RWPE2 (cell line): ENCODE results near the gene URM1.

Source experiments
- ATAC-seq: fragments of 200-7000 bp; cut with Tn5 transposase; 3 replicates; pipeline ENCODE4 v1.9.1; 2021; ENCODE audit warnings: low read depth
- DNase-seq: peaks from one replicate; pipeline ENCODE4 v3.0.0-alpha.2; 2020; ENCODE audit warnings: low spot score
- H3K27ac ChIP-seq: fragments of 450-650 bp; 2 replicates; pipeline ENCODE4 v1.5.1; 2017; ENCODE audit warnings: mild to moderate bottlenecking; ENCODE audit not compliant: poor library complexity, severe bottlenecking
- H3K27me3 ChIP-seq: fragments of 250-450 bp; sonication (Bioruptor Pico); 2 replicates; pipeline ENCODE4 v1.5.1; 2021; ENCODE audit warnings: mild to moderate bottlenecking, moderate library complexity; ENCODE audit not compliant: insufficient read depth, poor library complexity, severe bottlenecking
- H3K36me3 ChIP-seq: fragments of 250-450 bp; sonication (Bioruptor Pico); 2 replicates; pipeline ENCODE4 v1.5.1; 2020; ENCODE audit warnings: low read depth, mild to moderate bottlenecking, moderate library complexity
- H3K4me1 ChIP-seq: fragments of 250-450 bp; sonication (Bioruptor Pico); 2 replicates; pipeline ENCODE4 v1.5.1; 2021; ENCODE audit warnings: mild to moderate bottlenecking, moderate library complexity; ENCODE audit not compliant: insufficient read depth, poor library complexity, severe bottlenecking
- H3K4me3 ChIP-seq: fragments of 250-450 bp; sonication (Bioruptor Pico); 2 replicates; pipeline ENCODE4 v1.5.1; 2021; ENCODE audit warnings: mild to moderate bottlenecking, moderate library complexity; ENCODE audit not compliant: severe bottlenecking
- H3K9me3 ChIP-seq: fragments of 250-450 bp; sonication (Bioruptor Pico); 2 replicates; pipeline ENCODE4 v1.5.1; 2021; ENCODE audit warnings: mild to moderate bottlenecking, moderate library complexity; ENCODE audit not compliant: severe bottlenecking
- CTCF ChIP-seq: fragments of 450-650 bp; IDR thresholded peaks from one replicate; pipeline ENCODE4 v1.5.1; 2017; ENCODE audit warnings: mild to moderate bottlenecking, moderate library complexity; ENCODE audit not compliant: poor library complexity, severe bottlenecking

URM1 gene

GRCh38 chr9:128370752-128371629 lies at the start of gene URM1:
Gene URM1, plus strand, starts transcription at chr9:128371374. Its CDS starts 7 bp downstream, at chr9:128371381.
- TF ChIP-seq CTCF, result peak; percentile 17
- peak; percentile 95 for DNase-seq
- Histone ChIP-seq H3K36me3 (peaks cover 8% of the 10 kb centered on the region; the same call in 1 of the 2 replicates), H3K27me3 (no peaks in the 10 kb centered on the region), H3K4me1 (peaks cover 3% of the 10 kb centered on the region), H3K27ac (peak within 1 kb of the TSS; percentile 62), H3K9me3 (no peaks in the 10 kb centered on the region), H3K4me3 (peak within 1 kb of the TSS; percentile 58)
- peak; percentile 93 for ATAC-seq

GRCh38 chr9:128321879-128322403 lies 49.2 kb upstream of the URM1 start:
- Histone ChIP-seq H3K27ac (peak overlapping the region; percentile 67), H3K4me3 (peak overlapping the region; percentile 96), H3K9me3 (no peaks in the 10 kb centered on the region), H3K27me3 (no peaks in the 10 kb centered on the region), H3K36me3 (peaks cover 51% of the 10 kb centered on the region), H3K4me1 (no peaks in the 10 kb centered on the region)
- TF ChIP-seq CTCF, result no peak
- DNase-seq (no peak), ATAC-seq (peak; percentile 9; the same call in 2 of the 3 replicates)

GRCh38 chr9:128322404-128323211 lies 48.6 kb upstream of the URM1 start, which contains the start of the genes COQ4 and TRUB2:
Gene COQ4, plus strand, starts transcription at chr9:128322839. Its CDS starts 20 bp downstream, at chr9:128322859.
Gene TRUB2, minus strand, starts transcription at chr9:128322447. Its CDS starts 39 bp downstream, at chr9:128322408.
- Histone ChIP-seq H3K27ac (peak within 1 kb of the TSS; percentile 67), H3K9me3 (no peaks in the 10 kb centered on the region), H3K4me1 (no peaks in the 10 kb centered on the region), H3K4me3 (peak within 1 kb of the TSS; percentile 96), H3K27me3 (no peaks in the 10 kb centered on the region), H3K36me3 (peaks cover 46% of the 10 kb centered on the region)
- DNase-seq (peak; percentile 94), ATAC-seq (peak; percentile 92)
- TF ChIP-seq CTCF, result no peak

- DNase-seq, result no peak
- no peak for ATAC-seq
- H3K9me3 ChIP-seq, result no peaks in the 10 kb centered on the region
- no peaks in the 10 kb centered on the region for H3K4me1 ChIP-seq
- H3K27ac ChIP-seq, result peak overlapping the region; percentile 67
- H3K36me3 ChIP-seq, result peaks cover 41% of the 10 kb centered on the region
- H3K4me3 ChIP-seq, result peak overlapping the region; percentile 96
- H3K27me3 ChIP-seq, result no peaks in the 10 kb centered on the region
- no peak for TF ChIP-seq CTCF
Observed at GRCh38 chr9:128323212-128323730, 47.9 kb upstream of the URM1 start.
